HG03103 (cell line): ENCODE results near the gene SPIB.
"Not testable (repeated sequence)": the region's sequence is repeated elsewhere in the genome, so short reads cannot be mapped to it uniquely, and the experiment has no call there.

Experiments used
- ATAC-seq: cut with Tn5 transposase; IDR thresholded peaks from one replicate; pipeline ENCODE4 v1.9.1; 2021; ENCODE audit warnings: low read depth; ENCODE audit not compliant: unreplicated experiment

SPIB gene

DNA sequence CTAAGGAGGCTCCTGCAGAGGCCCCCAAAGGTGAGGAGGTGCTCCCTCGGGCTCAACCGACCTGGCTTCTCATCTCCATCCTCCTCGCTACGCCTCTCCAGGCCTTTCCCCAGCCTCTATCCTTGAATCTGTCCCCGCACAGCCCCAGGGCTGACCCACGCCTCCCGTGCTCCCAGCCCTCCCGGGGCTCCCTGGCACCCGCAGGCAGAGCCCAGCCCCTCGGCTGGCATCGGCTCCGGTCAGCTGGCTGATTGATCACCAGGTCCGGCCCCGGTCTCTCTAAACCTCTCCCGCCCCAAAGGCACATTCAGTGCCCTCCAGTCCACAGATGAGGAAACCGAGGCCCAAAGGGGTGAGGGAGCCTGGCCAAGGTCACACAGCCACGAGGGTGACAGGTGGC lies 16.5 kb downstream of the SPIB start:
- no peak for ATAC-seq

DNA sequence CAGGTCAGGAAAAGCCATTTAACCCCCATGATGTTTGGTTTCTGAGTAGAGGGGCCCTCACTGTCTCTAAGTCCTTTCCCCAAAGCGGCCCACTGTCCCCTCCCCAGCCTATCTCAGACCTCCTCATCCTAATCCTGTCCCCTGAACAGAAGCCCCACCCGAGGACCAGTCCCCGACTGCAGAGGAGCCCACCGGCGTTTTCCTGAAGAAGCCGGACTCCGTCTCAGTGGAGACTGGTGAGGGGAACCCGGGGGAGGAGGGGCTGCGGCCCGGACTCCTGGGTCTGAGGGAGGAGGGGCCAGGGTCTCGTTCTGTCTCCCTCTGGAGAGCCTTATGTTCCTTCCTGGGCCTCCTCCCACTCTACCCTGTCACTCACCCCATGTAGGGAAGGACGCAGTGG lies 16.9 kb downstream of the SPIB start:
- no peak for ATAC-seq

DNA sequence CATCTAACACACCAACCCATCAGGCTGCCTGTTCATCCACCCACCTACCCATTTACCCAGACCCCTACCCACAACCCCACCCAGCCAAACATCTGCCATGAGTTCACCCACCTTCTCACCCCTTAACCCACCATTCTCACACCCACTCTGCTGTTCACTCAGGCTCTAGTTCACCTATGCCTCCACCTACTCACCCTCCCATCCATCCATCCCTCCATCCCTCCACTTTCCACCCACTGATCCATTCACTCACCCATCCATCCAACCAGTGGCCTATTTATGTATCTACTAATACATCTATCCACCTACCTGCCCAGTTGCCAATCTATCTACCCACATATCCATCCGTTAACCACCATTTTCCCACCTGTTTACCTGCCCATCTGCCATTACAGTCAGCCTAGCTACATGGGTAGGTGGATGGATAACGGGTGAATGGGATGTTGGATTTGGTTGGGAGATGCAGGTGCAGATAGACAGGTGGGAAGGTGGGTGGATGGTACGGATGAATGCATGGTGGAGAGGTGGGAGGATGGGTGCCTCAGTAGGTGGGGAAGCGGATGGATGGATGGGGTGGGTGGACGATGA lies 19.2 kb downstream of the SPIB start:
- ATAC-seq = no peak

DNA sequence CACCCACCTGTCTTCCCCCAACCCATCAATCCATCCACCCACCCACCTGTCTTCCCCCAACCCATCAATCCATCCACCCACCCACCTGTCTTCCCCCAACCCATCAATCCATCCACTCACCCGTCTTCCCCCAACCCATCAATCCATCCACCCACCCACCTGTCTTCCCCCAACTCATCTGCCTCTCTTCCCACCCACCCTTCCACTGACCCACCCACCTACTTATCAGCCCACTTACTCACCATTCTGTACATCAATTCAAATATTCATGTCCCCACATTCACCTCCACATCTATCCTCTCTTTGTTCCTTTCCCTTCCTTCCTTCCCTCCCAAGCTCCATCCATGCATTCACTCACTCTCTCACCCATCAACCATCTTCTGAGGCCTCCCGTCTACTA lies 20.4 kb downstream of the SPIB start:
- not testable (repeated sequence) for ATAC-seq

GRCh38 chr19:50444059-50444458 lies 25.3 kb downstream of the SPIB start:
- no peak for ATAC-seq

DNA sequence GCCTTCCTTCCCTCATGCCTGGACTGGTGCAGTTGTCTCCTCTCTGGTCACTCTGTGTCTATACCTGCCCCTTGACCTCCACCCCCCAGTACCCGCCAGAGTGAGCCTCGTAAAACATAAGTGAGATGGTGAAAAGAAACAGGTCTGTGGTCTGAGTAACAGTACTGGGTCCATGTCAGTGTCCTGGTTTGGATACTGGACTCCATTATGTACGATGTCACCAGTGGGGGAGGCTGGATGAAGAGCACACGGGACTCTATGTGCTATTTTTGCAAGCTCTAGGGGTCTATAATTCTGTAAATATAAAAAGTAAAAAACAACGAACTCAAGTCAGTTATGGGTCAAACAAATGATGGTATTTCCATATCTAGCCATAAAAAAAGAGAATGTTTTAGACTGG lies 28.3 kb downstream of the SPIB start:
- ATAC-seq = no peak

DNA sequence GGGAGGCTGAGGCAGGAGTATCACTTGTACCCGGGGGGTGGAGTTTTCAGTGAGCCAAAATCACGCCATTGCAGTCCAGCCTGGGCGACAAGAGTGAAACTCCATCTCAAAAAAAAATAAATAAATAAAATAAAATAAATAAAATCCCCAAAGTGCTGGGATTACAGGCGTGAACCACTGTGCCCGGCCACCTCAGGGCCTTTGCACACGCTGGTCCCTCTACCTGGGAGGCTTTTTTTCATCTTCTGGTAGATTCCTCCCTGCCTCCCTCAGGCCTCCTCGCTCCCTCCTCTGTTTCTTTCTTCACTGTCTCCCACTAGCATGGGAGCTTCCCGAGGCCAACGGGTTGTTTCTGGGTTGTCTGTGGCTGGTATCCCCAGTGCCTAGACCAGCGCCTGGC lies 29.0 kb downstream of the SPIB start:
- no peak for ATAC-seq

GRCh38 chr19:50449236-50449899 lies 30.6 kb downstream of the SPIB start:
- ATAC-seq = no peak

DNA sequence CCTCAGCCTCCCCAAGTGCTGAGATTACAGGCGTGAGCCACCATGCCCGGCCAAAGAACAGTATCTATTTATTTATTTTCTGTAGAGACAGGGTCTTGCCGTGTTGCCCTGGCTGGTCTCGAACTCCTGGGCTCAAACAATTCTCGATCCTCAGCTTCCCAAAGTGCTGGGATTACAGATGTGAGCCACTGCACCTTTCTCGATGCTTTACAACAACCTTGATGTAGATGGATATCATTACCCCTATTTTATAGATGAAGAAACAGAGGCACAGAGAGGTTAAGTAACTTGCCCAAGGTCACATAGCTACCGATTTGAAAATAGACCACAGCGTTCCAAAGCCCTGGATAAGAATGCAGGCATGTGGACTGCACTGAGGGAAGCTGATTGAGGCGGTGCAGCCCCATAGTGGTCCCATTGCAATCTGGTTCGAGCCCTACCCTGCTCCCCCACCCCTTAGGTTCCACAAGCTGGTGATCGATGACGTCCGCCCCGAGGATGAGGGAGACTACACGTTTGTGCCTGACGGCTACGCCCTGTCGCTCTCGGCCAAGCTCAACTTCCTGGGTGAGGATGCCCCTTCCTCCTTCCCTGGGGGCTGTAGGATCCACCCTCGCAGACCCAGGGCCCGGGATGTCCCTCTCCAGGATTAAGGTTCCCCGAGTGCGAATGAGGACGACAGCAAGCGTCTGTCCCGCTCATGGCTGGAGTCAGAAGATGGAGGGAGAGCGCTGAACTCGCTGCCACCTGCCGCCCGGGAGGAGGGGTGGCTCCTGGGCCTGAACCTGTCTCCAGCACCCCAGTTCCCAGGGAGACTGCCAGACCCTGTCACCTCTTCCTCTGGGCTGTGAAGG lies 31.9 kb downstream of the SPIB start:
- no peak for ATAC-seq

GRCh38 chr19:50451223-50451534 lies 32.4 kb downstream of the SPIB start:
- no peak for ATAC-seq

GRCh38 chr19:50453243-50453642 lies 34.5 kb downstream of the SPIB start:
- ATAC-seq = no peak

GRCh38 chr19:50455992-50456391 lies 37.3 kb downstream of the SPIB start:
- no peak for ATAC-seq

GRCh38 chr19:50457300-50457699 lies 38.6 kb downstream of the SPIB start:
- ATAC-seq = no peak

- no peak for ATAC-seq
Measured at GRCh38 chr19:50458396-50459066, 39.8 kb downstream of the SPIB start.

GRCh38 chr19:50459067-50459456 lies 40.3 kb downstream of the SPIB start:
- ATAC-seq = no peak

DNA sequence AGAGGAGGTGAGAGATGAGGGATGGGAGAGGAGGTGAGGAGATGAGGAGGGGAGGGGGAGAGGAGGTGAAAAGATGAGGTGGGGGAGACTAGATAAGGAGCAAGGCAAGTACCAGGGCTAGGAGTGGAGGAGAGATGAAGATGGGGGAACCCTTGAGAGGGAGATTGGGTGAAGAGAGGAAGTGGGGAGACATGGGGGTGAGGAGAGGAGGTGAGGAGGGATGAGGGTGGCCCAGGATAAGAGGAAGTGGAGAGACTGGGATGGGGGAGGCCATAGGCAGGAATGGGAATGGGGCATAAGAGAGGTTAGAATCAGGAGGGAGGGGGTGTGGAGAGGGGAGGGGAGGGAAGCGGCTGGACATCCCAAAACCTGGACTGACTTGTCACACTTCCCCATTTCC lies 40.9 kb downstream of the SPIB start:
- ATAC-seq = no peak

GRCh38 chr19:50460161-50460765 lies 41.5 kb downstream of the SPIB start:
- no peak for ATAC-seq

DNA sequence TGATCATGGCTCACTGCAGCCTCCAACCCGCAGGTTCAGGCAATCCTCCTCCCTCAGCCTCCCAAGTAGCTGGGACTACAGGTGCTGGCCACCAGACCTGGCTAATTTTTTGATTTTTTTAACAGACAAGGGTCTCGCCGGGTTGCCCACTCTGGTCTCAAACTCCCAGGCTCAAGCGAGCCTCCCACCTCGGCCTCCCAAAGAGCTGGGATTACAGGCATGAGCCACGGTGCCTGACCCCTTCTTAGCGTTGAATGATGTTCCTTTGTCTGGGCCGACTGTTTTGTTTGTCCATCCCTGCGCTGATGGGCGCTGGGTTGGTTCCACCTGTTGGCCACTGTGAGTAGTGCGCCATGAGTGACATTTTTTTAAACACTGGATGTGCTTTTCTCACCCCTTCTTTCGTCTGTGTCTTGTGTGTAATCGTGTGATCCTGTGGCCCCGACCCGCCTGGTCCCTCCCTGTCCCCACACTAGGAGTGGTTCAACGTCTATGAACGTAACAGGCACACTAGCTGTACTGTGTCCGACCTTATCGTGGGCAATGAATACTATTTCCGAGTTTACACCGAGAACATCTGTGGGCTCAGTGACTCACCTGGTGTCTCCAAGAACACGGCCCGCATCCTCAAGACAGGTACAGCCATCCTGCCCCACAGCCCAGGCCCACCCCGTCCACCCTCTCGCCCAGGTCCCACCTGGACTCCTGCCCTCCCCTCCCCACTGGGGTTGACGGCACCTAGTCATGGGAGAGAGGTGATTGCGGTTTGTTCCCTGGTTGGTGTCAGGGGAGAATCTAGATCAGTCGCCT lies 42.5 kb downstream of the SPIB start:
- ATAC-seq = no peak

- ATAC-seq = no peak
Measured at GRCh38 chr19:50462970-50463369, 44.2 kb downstream of the SPIB start.

DNA sequence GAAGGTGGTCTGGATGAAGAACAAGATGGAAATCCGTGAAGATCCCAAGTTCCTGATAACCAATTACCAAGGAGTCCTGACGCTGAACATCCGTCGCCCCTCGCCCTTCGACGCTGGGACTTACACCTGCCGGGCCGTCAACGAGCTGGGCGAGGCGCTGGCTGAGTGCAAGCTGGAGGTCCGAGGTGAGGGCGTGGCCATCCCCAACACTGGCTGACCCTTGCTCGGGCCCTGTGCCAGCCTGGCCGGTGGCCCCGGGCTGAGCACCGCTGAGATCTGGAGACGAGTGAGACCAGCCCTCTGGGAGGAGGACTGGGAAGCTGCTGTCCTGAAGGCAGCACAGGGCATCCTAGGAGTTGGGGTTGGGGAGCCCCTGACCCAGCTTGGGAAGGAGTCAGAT lies 45.6 kb downstream of the SPIB start:
- no peak for ATAC-seq
